ENCODE measurements around the gene MARCO. TPM values are rescaled to one million over a fixed set of nuclear protein-coding genes. Genes with fewer than 3 reads are reported as not detected.

The MARCO gene
- total and polyA plus RNA-seq, 2 of the 8 experiments (the other 6 are each of a cell fraction or from before 2014, with no cell fraction given), result not detected

DNA sequence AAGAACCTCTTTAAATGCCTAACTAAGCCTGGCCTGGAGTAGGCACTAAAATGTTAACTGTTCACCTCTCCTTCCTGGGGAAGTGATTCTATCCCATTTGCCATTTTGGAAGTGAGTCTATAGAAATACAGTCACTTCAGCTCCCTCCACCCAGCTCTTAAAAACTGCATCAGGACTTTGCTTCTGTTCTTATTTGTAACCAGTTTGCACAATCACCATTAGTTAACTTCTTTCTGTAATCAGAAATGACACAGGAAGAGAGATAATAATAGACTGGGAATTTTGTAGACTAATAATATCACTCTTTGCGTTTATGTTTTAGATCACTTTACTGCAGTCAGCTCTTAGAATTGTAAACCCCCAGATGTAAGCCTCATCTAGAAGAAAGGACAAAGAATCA is 16.0 kb upstream of the MARCO start:
- no peak overlapping the region for H3K9ac ChIP-seq (replicated peaks in 1 of 4; ENCODE audit: extremely low read depth in 1 of 4, low read depth in 3 of 4, low read length in 3 of 4)
- POLR2A ChIA-PET (ENCODE audit: partially characterized antibody), result interaction anchor here (0.9 kb wide), 1 partner anchor 23 kb away, joined by 3 read pairs; no protein-coding TSS in a partner anchor
- TF ChIP-seq YY1 (IDR thresholded peaks at IDR 0.05; ENCODE audit: low read depth, low read length), result no peak
- TF ChIP-seq ASH2L (IDR thresholded peaks at IDR 0.05; ENCODE audit: low read length), result no peak
- TF ChIP-seq TAF1 (IDR thresholded peaks at IDR 0.05; ENCODE audit: low read depth, low read length), result no peak
- no peak for TF ChIP-seq KDM4A (IDR thresholded peaks at IDR 0.05; ENCODE audit: low read depth, low read length, severe bottlenecking)
- no peak for TF ChIP-seq RFX5 (IDR thresholded peaks at IDR 0.05; ENCODE audit: borderline replicate concordance, low read depth, low read length)
- no peak for TF ChIP-seq CBX5 (IDR thresholded peaks at IDR 0.05; ENCODE audit: low read depth, low read length)
- no peak overlapping the region for H3K4ac ChIP-seq (replicated peaks; ENCODE audit: insufficient read length, low read depth, low read length)
- no peak overlapping the region for H2BK20ac ChIP-seq (ENCODE audit: low read length)
- no peak overlapping the region for H2BK12ac ChIP-seq (ENCODE audit: low read depth, low read length)
- peaks cover 0 to 5% (median 0%) of the 10 kb centered on the region in 4 experiments; a peak in 1 of 7 replicates for H3K4me1 ChIP-seq (replicated peaks in 1 of 4; ENCODE audit: control insufficient read depth in 3 of 4, insufficient read depth in 4 of 4, low read length in 3 of 4)
- no peaks in the 10 kb centered on the region for H3K36me3 ChIP-seq (ENCODE audit: control insufficient read depth in 2 of 4, insufficient read depth in 4 of 4, low read length in 3 of 4)
- H2AFZ ChIP-seq (ENCODE audit: low read length), result no peak overlapping the region
- H3K79me2 ChIP-seq (ENCODE audit: control insufficient read depth in 1 of 2, insufficient read depth in 2 of 2, low read length in 2 of 2), result no peaks in the 10 kb centered on the region
- no peak overlapping the region for H3K27ac ChIP-seq (ENCODE audit: low read depth, low read length)
- FAIRE-seq, result no peak
- no peak for DNase-seq (ENCODE audit: low read depth in 1 of 2, low spot score in 2 of 2)
- no peak overlapping the region for H2BK120ac ChIP-seq (replicated peaks; ENCODE audit: low read depth, low read length)
- no peak overlapping the region for H3K4me2 ChIP-seq (ENCODE audit: insufficient read depth in 1 of 2, low read depth in 2 of 2, low read length in 2 of 2)
- H4K20me1 ChIP-seq (replicated peaks in 1 of 2; ENCODE audit: control insufficient read depth in 1 of 2, insufficient read depth in 2 of 2, low read length in 2 of 2), result no peaks in the 10 kb centered on the region
- H4K8ac ChIP-seq (ENCODE audit: extremely low read depth, insufficient read depth, low read length), result no peak overlapping the region
- H3K4me3 ChIP-seq (ENCODE audit: extremely low read depth in 1 of 4, insufficient read depth in 2 of 4, low read depth in 3 of 4, low read length in 4 of 4), result no peak overlapping the region
- no peaks in the 10 kb centered on the region for H3K79me1 ChIP-seq (ENCODE audit: low read depth, low read length)
- 95% methylated on average over 1 of the region's 1 CpG; no CpG with 5 or more reads in 1 of the 2 experiments for WGBS, 2 experiments (ENCODE audit: extremely low coverage in 1 of 2, insufficient coverage in 1 of 2, insufficient read length in 1 of 2, insufficient replicate concordance in 2 of 2, low coverage in 1 of 2, low lambda C conversion rate in 2 of 2, missing lambda C conversion rate in 1 of 2)
- H3K14ac ChIP-seq (ENCODE audit: insufficient read length), result no peak overlapping the region
- H2BK15ac ChIP-seq (ENCODE audit: low read length), result no peak overlapping the region
- no peak overlapping the region for H2AK5ac ChIP-seq (ENCODE audit: low read depth, low read length)
- no peak overlapping the region for H4K5ac ChIP-seq (ENCODE audit: insufficient read length, low read depth, low read length)
- CTCF ChIA-PET (ENCODE audit: partially characterized antibody), result interaction anchor here (1.0 to 2.4 kb wide), 2 partner anchors 13 to 44 kb away, joined by 3 to 8 read pairs; no protein-coding TSS in a partner anchor
- no peak overlapping the region for H3K18ac ChIP-seq (ENCODE audit: extremely low read depth, low read length)
- no peak overlapping the region for H3K56ac ChIP-seq (replicated peaks; ENCODE audit: insufficient read length, low read depth, low read length)
- H4K91ac ChIP-seq (replicated peaks; ENCODE audit: insufficient read length, low read length), result no peak overlapping the region
- H3K23ac ChIP-seq (ENCODE audit: insufficient read length), result no peak overlapping the region
- no peaks in the 10 kb centered on the region for H3K9me3 ChIP-seq (ENCODE audit: insufficient read depth in 2 of 2, low read depth in 1 of 2, low read length in 1 of 2)
- H3K23me2 ChIP-seq (ENCODE audit: low read depth, low read length), result no peaks in the 10 kb centered on the region
- H3K27me3 ChIP-seq (replicated peaks in 1 of 4; ENCODE audit: control insufficient read depth in 3 of 4, extremely low read depth in 1 of 4, insufficient read depth in 3 of 4, low read length in 3 of 4), result no peaks in the 10 kb centered on the region; a peak in 1 of 7 replicates
- H2BK5ac ChIP-seq (ENCODE audit: low read depth, low read length), result no peak overlapping the region

Measured in H1 (cell line).